Stimulated activated CD4-positive, alpha-beta T cell treated with anti-CD3 and anti-CD28 coated beads, TNF-alpha, amount 100 ng/mL, for 24 hours (primary cell): ENCODE data around the gene VSX2.
"Not testable (repeated sequence)": the region's sequence is repeated elsewhere in the genome, so short reads cannot be mapped to it uniquely, and the experiment has no call there.

ENCODE experiments used
- DNase-seq, 3 experiments: peaks; one replicate each; pipeline ENCODE4 v3.0.0-alpha.2; 2020; ENCODE audit warnings: low read depth in 3 of 3

VSX2 gene

DNA sequence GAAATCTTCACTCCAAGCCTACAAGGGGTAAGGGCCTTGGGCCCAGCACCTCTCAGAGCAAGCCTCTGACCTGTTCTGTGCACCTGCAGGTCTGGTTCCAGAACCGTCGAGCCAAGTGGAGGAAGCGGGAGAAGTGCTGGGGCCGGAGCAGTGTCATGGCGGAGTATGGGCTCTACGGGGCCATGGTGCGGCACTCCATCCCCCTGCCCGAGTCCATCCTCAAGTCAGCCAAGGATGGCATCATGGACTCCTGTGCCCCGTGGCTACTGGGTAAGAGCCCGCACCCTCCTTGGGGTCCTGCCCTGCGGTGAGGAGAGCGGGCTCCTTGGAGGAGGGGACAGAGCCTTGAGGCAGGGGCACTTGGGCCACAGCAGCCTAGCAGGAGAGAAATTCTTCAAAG, 20.3 kb downstream of the VSX2 start:
- DNase-seq = no peak

DNA sequence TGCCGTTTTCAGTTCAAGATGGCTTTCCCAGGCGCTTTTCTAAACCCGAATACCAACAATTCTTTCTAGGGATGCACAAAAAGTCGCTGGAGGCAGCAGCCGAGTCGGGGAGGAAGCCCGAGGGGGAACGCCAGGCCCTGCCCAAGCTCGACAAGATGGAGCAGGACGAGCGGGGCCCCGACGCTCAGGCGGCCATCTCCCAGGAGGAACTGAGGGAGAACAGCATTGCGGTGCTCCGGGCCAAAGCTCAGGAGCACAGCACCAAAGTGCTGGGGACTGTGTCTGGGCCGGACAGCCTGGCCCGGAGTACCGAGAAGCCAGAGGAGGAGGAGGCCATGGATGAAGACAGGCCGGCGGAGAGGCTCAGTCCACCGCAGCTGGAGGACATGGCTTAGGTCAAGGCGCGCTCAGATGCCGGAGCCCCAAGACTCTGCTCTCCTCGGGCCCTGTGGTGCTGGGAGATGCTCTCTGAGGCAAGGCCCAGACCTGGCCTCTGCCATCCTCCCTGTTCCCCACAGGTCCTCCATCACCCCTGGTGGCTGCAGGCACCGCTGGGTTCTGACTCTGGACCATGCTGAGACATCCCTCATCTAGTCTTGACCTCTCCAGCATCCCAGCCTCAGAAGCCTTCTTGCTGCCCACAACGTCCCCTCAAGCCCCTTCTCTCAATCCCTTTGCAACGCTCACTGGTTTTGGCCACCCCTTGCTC, 21.4 kb downstream of the VSX2 start:
- DNase-seq = no peak

DNA sequence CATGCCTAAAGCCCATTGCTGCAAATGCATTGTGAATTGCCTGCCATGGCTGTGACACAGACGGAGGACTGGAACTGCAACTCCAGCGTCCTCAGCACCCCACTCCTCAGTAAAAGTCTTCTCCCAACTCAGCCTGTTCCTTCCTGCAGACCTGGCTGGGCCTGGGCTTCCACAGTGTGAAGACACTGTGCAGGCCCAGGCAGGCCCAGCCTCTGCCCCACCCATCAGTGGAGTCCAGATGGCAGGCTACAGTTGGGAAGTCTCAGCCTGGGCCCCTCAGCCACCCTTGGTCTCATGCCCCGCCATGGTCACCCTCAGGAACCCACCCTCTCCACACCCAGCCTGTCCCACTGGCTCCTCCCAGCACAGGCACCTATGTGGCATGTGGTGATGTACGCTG, 22.0 kb downstream of the VSX2 start:
- DNase-seq = no peak

DNA sequence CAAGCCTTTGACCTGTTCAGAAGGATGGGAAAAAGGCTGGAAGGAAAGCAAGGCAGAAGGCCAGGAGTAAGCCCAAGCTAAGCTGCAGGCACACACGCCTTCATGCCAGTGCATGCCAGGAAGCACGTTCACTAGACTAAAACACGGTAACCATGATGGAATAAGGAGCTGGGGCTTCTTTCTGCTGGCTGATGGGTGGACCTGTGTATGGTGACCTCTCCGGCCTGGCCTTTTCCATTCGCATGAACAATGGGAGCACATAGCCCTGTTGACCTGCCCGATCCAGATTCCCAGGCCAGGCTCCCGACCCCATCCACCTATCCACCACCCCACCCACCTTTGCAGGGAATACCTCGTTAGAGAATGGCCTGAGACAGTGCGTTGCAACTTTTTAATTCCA, 22.8 kb downstream of the VSX2 start:
- DNase-seq = no peak

DNA sequence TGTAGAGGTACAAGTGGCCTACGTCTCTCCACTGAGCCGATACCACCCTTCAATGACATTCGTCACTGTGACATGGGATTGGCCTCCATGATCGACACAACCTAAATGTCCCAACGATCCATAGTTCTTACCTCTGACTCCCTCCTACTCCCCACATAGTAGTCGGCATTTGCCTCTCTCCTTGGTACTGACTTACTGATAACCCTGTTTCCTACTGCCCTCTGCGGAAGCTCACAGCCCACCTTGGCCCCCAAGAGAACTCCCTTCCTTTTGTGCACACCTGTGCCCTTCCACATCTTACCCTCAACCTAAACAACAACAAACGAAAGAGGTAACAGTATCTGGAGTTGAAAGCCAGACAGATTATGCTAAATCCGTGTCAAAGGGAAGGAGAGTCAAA, 23.9 kb downstream of the VSX2 start:
- DNase-seq = no peak

DNA sequence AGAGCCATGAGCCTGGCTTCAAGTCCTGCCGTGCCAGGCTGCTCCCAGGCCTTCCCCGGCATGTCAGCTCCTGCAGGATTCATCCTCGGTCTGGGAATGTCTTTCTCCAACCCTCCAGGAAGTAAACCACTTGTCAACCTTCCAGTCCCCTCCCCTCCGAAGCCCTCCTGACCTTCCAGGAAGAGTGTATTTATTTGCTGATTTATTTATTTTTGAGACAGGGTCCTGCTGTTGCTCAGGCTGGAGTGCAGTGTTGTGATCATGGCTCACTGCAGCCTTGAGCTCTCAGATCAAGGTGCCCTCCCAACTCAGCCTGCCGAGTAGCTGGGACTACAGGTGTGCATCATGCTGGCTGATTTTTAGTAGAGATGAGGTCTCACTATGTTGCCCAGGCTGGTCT, 24.7 kb downstream of the VSX2 start:
- DNase-seq = no peak

DNA sequence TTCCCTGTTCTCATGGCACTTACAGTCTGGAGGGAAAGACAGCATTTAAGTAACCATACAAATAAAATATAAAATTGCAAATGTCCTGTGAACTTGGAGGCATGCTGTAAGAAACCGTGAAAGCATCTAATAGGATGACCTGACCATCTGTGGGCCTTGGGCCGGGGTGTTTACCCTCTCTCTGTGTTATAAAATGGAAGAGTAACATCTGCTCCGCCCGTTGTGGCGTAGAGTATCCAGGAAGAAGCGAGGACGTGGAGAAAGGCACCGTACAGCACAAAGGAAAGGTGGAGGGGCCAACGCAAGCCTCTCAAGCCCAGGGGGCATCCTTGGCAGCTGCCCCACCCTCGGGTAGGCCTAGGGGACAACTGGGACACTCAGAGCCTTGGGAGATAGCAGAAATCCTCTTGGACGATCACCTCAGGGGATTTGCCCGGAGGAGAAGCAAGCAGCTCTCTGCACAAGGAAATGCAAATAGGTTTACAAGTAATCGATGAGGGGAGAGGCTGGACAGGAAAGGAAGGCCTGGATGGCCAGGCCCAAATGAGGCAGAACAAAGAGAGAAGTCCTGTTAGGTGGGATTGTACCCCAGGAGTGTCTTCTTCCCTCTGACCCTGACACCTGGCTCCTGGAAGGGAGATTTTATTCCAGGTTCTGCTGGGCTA, 26.2 kb downstream of the VSX2 start:
- no peak for DNase-seq

DNA sequence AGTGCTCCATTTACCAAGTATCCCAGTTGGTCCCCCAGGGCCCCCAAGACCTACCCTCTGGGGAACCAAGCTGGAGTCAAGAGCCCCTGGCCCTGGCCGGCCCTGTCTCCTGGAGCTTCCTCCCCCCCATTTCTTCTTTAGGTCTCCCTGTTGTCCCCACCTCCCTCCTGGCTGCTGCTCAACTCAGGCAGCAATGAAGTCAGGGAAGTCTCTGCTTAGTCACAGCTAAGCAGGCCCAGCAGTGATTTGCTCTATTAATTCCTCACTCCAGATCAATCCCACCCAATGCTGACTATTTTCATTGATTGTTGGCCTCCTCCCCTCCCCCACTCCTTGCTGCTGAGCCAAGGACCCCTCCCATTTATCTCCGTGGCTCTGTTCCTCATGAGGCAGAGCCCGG, 28.3 kb downstream of the VSX2 start:
- no peak for DNase-seq

DNA sequence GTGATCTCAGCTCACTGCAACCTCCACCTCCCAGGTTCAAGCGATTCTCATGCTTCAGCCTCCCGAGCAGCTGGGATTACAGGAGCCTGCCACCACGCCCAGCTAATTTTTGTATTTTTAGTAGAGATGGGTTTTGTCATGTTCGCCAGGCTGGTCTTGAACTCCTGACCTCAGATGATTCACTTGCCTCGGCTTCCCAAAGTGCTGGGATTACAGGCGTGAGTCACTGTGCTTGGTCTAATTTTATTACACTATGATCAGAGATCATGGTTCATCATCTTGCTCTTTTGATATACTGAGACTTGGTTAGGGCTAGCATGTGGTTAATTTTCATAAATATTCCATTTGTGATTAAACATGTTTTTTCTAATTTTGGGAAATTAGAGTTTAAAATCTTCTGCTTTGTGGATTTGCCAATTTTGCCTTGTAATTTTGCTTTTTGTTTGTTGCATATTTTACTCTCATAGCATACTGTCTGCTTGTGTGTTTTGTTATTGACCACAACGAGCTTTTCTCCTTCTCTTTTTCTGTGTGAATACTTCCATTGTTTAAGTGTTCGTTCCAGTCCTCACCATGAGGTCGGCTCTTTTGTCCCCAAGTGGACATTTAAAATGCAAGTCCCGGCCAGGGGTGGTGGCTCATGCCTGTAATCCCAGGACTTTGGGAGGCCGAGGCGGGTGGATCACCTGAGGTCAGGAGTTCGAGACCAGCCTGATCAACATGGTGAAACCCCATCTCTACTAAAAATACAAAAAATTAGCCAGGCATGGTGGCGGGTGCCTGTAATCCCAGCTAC, 31.3 kb downstream of the VSX2 start:
- not testable (repeated sequence) for DNase-seq

DNA sequence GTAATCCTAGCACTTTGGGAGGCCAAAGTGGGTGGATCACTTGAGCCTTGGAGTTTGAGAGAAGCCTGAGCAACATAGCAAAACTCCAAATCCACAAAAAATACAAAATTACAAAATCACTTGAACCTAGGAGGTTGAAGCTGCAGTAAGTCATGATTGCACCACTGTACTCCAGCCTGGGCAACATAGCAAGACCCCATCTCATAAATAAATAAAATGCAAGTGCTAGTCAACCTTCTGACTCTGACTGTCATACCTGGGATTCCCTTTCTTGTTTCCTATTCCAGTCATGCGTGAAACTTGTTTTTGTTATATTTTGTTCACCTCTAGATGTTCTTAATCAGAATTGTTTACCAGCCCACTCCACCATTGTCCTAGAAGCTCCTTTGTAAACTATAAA, 32.1 kb downstream of the VSX2 start:
- no peak for DNase-seq

DNA sequence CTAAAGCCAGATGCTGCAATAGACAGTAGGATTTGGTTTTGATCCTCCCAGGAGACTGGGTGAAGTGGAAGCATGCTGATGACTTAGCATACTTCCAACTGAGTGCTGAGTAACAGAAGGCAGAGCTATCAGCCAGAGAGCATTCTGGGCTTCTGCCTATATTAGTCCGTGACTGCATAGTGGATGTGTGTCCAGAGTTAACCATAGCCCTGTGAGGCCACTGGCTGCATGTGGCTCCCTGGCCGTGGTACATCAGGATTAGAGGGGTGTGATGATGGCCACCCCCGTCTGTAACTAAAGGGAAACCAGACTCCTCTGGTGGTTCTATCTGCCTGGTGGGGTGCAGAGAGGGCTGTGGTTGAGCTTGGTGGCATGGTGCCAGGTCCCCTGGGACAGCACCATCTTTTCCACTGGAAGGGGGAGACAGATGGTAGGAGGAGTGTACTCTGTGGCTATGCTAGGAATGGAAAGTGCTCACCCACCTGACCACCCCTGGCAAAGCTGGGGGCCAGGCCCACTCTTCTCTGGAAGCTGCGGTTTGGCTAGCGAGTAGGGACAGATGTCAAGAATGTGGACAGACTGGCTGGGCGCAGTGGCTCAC, 36.1 kb downstream of the VSX2 start:
- no peak for DNase-seq

DNA sequence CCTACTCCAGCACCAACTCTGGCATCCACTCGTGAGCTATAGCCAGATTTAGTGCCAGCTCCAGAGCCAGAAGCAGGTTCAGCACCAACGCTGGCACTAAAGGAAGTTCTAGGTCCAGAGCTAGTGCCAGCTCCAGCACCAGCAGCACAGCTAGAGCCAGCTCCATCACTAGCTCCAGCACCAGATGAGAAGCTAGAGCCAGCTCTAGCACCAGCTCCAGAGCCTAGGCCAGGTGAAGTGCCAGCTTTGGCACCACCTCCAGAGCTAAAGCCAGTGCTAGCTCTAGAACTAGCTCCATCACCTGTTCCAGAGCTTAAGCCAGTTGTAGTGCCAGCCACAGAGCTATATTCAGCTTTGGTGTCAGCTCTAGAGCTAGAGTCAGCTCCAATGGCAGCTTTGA, 38.8 kb downstream of the VSX2 start:
- DNase-seq = no peak

DNA sequence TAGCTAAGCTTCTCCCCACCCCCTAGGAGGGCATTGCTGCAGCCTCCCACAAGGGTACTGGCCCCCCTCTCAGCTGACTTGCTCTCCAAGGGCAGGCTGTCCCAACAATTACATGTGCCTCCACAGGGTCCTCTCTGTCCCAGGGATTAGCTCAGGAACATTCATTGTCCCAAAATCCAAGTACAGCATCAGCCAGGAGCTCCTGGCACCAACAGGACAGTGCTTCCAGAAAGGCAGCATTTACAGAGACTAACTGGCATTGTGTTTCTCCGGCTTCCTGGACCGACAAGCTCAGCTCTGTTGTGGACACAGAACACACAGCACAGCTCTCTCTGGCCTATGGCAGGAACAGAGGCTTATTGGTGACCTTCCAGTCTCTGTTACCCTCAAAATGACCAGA, 41.8 kb downstream of the VSX2 start:
- DNase-seq = no peak

DNA sequence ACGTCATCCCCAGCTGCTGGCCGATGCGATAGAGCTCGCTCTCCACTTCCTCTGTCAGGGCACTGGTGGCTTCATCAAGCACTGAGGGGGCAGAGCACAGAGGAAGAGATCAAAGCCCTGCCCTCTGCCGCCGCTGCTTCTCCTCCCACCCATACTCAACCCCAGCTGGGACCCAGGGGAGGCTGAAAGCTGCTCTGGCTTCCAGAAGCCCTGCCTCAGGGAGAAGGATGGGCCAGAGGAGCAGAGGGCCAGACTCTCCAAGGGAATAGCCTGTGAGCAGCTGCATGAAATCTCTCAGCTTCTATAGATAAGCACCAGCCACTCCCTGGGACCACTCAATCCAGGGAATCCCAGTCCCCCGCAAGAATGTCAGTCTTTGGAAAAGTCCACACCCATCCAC, 47.5 kb downstream of the VSX2 start:
- no peak for DNase-seq

DNA sequence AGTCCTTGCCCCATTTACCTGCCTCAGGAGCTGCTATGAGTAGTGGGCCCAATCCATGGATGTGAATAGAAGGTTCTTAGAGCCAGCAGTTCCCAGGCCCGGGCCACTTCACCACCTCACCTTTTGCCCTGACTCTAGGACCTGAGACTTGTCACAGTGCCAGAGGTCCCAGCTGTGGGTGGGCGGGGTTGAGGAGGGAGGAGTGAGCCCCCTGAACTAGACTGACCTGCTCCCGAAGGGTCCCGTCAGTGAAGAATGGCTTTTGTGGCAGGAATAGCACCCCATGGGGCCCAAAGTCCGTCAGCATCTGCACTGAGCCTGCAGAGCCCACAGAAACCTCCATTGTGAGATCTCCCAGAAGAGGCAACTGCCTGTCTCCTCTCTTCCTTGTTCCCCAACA, 50.6 kb downstream of the VSX2 start:
- DNase-seq = no peak

DNA sequence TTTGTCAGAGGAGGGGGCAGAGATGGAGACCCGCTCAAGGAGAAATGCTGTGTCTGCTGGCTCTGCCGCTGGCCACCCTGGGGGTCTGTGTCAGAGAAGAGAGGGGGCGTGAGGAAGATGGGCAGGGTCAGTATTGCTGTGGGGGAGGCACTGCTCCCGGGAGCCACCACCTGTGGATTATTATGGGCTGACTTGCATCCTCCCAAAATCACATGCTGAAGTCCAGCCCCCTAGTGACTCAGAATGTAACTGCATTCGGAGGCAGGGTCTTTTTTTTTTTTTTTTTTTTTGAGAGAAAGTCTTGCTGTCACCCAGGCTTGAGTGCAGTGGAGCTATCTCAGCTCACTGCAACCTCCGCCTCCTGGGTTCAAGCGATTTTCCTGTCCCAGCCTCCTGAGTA, 51.2 kb downstream of the VSX2 start:
- DNase-seq = no peak

DNA sequence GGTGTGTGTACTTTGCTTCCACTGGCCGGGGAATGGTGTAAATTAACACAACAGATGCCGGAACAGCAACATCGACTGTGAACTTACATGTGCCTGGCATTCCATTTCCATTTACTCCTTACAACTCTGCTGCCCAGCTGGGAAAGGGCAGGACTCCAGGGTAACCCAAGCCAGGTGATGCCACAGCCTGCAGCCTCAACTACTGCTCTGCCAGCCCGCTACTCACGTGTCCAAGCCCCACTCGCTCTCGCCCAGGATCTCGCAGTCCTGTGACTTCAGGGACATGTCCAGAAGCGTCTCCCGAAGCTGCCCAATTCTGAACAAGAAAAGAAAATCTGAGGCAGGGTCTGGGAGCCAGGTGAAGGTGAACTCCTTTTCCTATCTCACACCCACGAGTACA, 52.8 kb downstream of the VSX2 start:
- no peak for DNase-seq

DNA sequence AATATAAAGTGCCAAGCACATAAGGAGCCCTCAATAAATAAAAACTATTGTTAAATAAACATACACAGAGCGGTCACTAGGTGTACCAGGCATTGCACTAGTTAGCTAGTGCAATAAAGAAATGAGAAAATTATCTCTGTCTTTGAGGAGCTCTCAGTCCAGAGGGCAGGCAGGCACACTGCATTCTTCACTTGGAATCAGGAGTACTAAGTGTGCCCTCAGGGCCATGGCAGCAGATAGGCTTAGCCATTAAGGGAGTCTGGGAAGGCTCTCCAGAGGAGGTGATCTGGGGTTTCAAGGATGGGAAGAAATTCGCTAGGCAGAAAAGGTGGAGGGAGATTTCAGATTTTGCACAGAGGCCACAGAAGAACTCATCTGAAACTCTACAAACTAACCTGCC, 54.4 kb downstream of the VSX2 start:
- DNase-seq = no peak

DNA sequence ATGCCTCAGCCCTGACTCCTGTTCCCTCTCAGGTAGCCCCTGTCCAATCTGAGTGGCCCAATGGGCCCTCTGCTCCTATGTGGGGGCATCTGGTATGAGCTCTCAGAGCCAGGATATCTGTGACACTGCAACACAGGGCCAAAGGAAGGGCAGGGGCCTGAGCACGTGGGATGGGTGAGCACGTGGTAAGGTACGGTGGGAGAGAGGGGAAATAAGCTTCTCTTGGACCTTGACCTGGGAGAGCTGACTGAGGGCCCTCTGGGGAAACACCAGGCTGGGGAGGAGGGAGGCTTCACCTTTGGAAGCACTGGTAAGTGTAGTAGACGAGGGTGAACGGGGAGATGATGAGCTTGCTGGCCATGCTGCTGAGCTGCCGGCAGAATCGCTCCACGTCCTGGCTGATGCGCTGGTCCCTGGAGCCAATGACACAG, 56.8 kb downstream of the VSX2 start:
- no peak for DNase-seq

DNA sequence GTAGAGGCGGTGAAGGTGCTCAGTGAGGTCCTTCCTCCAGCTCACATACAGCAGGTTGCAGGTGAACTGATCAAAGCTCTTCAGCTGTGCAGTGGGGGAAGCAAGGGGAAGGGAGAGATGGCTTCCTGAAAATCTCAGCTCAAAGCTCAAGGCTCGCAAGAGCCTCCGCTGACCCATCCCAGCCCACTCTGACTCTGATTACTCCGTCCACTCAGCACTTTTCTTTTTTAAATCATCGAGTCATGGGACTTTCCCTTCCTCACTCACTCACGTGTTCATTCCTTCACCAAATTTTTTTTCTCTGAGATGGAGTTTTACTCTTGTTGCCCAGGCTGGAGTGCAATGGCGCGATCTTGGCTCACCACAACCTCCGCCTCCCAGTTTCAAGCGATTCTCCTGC, 58.7 kb downstream of the VSX2 start:
- no peak for DNase-seq

DNA sequence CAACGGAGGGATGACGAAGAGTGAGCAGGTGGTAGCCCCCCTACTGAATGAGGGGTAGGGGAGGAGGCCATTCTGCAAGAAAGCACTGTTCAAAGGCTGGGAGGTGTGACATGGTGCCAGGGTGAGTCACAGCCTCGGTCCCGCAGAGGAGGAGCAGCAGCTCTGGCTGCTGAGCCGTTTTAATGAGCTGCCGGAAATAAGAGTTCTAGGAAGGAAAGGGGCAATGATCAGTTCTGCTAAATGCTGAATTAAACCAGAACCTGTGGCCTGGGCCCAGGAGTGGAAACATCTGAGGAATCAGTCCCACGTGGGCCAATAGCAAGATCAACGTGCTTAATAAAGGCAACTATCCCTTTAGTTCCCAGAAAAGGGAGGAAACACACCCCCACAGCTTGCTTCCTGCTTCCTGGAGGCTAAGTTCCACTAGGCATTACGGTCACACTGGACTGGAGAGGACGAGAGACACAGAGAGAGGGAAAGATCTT, 59.9 kb downstream of the VSX2 start:
- DNase-seq = peak in 1 of 3 experiments; percentile 8

DNA sequence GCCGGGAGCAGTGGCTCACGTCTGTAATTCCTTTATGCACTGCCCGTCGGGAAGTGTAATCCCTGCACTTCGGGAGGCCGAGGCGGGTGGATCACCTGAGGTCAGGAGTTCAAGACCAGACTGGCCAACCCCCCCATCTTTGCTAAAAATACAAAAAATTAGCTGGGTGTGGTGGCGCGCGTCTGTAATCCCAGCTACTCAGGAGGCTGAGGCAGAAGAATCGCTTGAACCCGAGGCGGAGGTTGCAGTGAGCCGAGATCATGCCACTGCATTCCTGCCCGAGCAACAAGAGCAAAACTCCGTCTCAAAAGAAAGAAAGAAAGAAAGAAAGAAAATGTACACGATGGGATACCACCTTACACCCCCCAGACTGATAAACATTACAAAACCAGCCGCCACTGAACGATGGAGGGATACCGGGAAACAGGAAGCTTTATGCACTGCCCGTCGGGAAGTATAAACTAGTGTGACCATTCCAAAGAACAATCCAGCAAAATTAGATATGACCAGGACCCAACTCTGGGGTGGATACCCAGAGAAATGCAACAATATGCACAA, 62.4 kb downstream of the VSX2 start:
- DNase-seq = no peak
